HepG2 (cell line): ENCODE data around the gene CAMSAP1. TPM values are rescaled to one million over a fixed set of nuclear protein-coding genes. Genes with fewer than 3 reads are reported as not detected.

ENCODE experiments used
- ATAC-seq: fragments of 200-7000 bp; cut with Tn5 transposase; 3 replicates; pipeline ENCODE4 v1.9.1; 2020; ENCODE audit warnings: mild to moderate bottlenecking, moderate library complexity
- BruUV-seq: library from RNA; stranded (reverse); fragments of 400-500 nt; replicated peaks from 2 replicates; lab custom pipeline; 2021; lab: Mats Ljungman, UMichigan
- CTCF ChIA-PET: fragments of 300-600 bp; formaldehyde crosslinking; extraction: SDS; loops from one replicate; lab custom pipeline; 2021; ENCODE audit warnings: low total read pairs, inconsistent platforms, low intra/inter-chr PET ratio; lab: Yijun Ruan, JAX
- POLR2A ChIA-PET: fragments of 350-600 bp; sonication (Branson Sonifier 250); formaldehyde crosslinking; loops from one replicate; lab custom pipeline; 2020; ENCODE audit warnings: antibody characterized with exemption, inconsistent platforms; lab: Yijun Ruan, JAX
- DNase-seq: peaks from one replicate; pipeline ENCODE4 v3.0.0-alpha.2; 2015; ENCODE audit warnings: low spot score
- FAIRE-seq: peaks from 3 replicates; lab custom pipeline; 2011; peaks lifted over from hg19 to GRCh38; lab: Jason Lieb, UNC
- H2AFZ ChIP-seq: one replicate; pipeline ENCODE4 v1.6.1; 2011; ENCODE audit warnings: low read length, inconsistent platforms
- H3K27ac ChIP-seq: fragments of 300-600 bp; 3 replicates; pipeline ENCODE4 v1.8.0; 2011; ENCODE audit warnings: mixed run types, mild to moderate bottlenecking, mixed read lengths, low read length, inconsistent platforms; ENCODE audit not compliant: insufficient read depth; ENCODE audit errors: extremely low read length
- H3K27me3 ChIP-seq, 2 experiments: fragments of 200-600 bp in 1 of 2; 2 replicates in 1 of 2; 3 replicates in 1 of 2; pipeline versions ENCODE4 v1.6.0 to v1.8.0; 2011; ENCODE audit warnings: low read length in 2 of 2, mild to moderate bottlenecking in 2 of 2, moderate library complexity in 2 of 2, inconsistent platforms in 1 of 2; ENCODE audit not compliant: insufficient read depth in 2 of 2, control insufficient read depth in 1 of 2
- H3K36me3 ChIP-seq, 2 experiments: fragments of 200-600 bp in 1 of 2; replicated peaks in 1 of 2; 2 replicates in 1 of 2; 3 replicates in 1 of 2; pipeline versions ENCODE4 v1.5.1 to v1.8.0; 2011; ENCODE audit warnings: low read length in 2 of 2, inconsistent platforms in 1 of 2; ENCODE audit not compliant: insufficient read depth in 2 of 2, control insufficient read depth in 1 of 2
- H3K4me1 ChIP-seq: 2 replicates; pipeline ENCODE4 v1.5.1; 2012; ENCODE audit warnings: low read length, inconsistent platforms; ENCODE audit not compliant: insufficient read depth
- H3K4me2 ChIP-seq: 2 replicates; pipeline ENCODE4 v1.6.0; 2011; ENCODE audit warnings: low read depth, low read length, inconsistent platforms
- H3K4me3 ChIP-seq, 3 experiments: fragments of 200-600 bp in 1 of 3; sonication (generic), shearing (Covaris generic) in 1 of 3; replicated peaks in 1 of 3; 2 replicates each; pipeline ENCODE4 v1.5.1; 2011 to 2016; ENCODE audit warnings: low read length in 3 of 3, inconsistent platforms in 2 of 3, low read depth in 2 of 3, mild to moderate bottlenecking in 2 of 3, control low read depth in 1 of 3, mixed read lengths in 1 of 3; ENCODE audit not compliant: insufficient read depth in 1 of 3
- H3K79me2 ChIP-seq: one replicate; pipeline ENCODE4 v1.6.1; 2011; ENCODE audit warnings: low read length, inconsistent platforms; ENCODE audit not compliant: insufficient read depth
- H3K9ac ChIP-seq: 2 replicates; pipeline ENCODE4 v1.6.0; 2011; ENCODE audit warnings: mild to moderate bottlenecking, low read depth, low read length, inconsistent platforms; ENCODE audit not compliant: insufficient read depth
- H3K9me3 ChIP-seq: 2 replicates; pipeline ENCODE4 v1.5.1; 2012; ENCODE audit warnings: mild to moderate bottlenecking, low read length
- H4K20me1 ChIP-seq: 2 replicates; pipeline ENCODE4 v1.6.0; 2011; ENCODE audit warnings: inconsistent platforms, mild to moderate bottlenecking, low read length, moderate library complexity; ENCODE audit not compliant: insufficient read depth
- DNMT3B ChIP-seq: conservative IDR thresholded peaks from 2 replicates; pipeline ENCODE4 v1.6.1; 2016; ENCODE audit warnings: missing biosample characterization, control low read depth
- ESRRA ChIP-seq: sonication (generic); formaldehyde crosslinking; IDR thresholded peaks from 2 replicates; pipeline ENCODE4 v1.5.1; 2020; ENCODE audit warnings: mild to moderate bottlenecking, low read depth, missing genetic modification reagents
- JUN ChIP-seq: sonication (generic); formaldehyde crosslinking; IDR thresholded peaks from 2 replicates; pipeline ENCODE4 v1.4.0; 2020; ENCODE audit warnings: mild to moderate bottlenecking, missing genetic modification reagents
- MIER2 ChIP-seq: IDR thresholded peaks from 2 replicates; pipeline ENCODE4 v1.6.1; 2016; ENCODE audit warnings: missing biosample characterization, missing genetic modification reagents
- NBN ChIP-seq: fragments of 450-650 bp; conservative IDR thresholded peaks from 2 replicates; pipeline ENCODE4 v1.6.1; 2017
- NFATC3 ChIP-seq: sonication (generic); formaldehyde crosslinking; IDR thresholded peaks from 2 replicates; pipeline ENCODE4 v1.5.1; 2020; ENCODE audit warnings: mild to moderate bottlenecking, missing genetic modification reagents
- NFYB ChIP-seq: sonication (generic); formaldehyde crosslinking; IDR thresholded peaks from 2 replicates; pipeline ENCODE4 v1.4.0; 2020; ENCODE audit warnings: missing genetic modification reagents
- PLSCR1 ChIP-seq: sonication (generic); formaldehyde crosslinking; IDR thresholded peaks from 2 replicates; pipeline ENCODE4 v1.5.0; 2020; ENCODE audit warnings: missing genetic modification reagents, mild to moderate bottlenecking, borderline replicate concordance
- RORA ChIP-seq: sonication (generic); formaldehyde crosslinking; IDR thresholded peaks from 2 replicates; pipeline ENCODE4 v1.5.0; 2020; ENCODE audit warnings: mild to moderate bottlenecking, missing genetic modification reagents, moderate library complexity
- TBL1XR1 ChIP-seq: fragments of 150-350 bp; IDR thresholded peaks from 2 replicates; pipeline ENCODE4 v1.6.1; 2014; ENCODE audit warnings: borderline replicate concordance, low read length; ENCODE audit not compliant: partially characterized antibody
- TFAP4 ChIP-seq: sonication (generic); IDR thresholded peaks from 2 replicates; pipeline ENCODE4 v1.6.1; 2016; ENCODE audit warnings: low read depth, borderline replicate concordance
- ZC3H4 ChIP-seq: sonication (generic); formaldehyde crosslinking; IDR thresholded peaks from 2 replicates; pipeline ENCODE4 v1.4.0; 2020; ENCODE audit warnings: missing genetic modification reagents, borderline replicate concordance
- ZNF10 ChIP-seq: sonication (generic); formaldehyde crosslinking; IDR thresholded peaks from 2 replicates; pipeline ENCODE4 v1.4.0; 2020; ENCODE audit warnings: mild to moderate bottlenecking, low read depth, missing genetic modification reagents, borderline replicate concordance
- ZNF335 ChIP-seq: sonication (generic); formaldehyde crosslinking; IDR thresholded peaks from 2 replicates; pipeline ENCODE4 v1.4.0; 2020; ENCODE audit warnings: missing genetic modification reagents
- ZNF337 ChIP-seq: sonication (generic); formaldehyde crosslinking; IDR thresholded peaks from 2 replicates; pipeline ENCODE4 v1.5.1; 2020; ENCODE audit warnings: missing genetic modification reagents, low read depth, mild to moderate bottlenecking, borderline replicate concordance
- ZNF44 ChIP-seq: sonication (generic); formaldehyde crosslinking; IDR thresholded peaks from 2 replicates; pipeline ENCODE4 v1.5.1; 2020; ENCODE audit warnings: mild to moderate bottlenecking, missing genetic modification reagents
- ZNF567 ChIP-seq: sonication (generic); formaldehyde crosslinking; IDR thresholded peaks from 2 replicates; pipeline ENCODE4 v1.8.1; 2023; ENCODE audit warnings: mild to moderate bottlenecking, missing genetic modification reagents, borderline replicate concordance
- ZNF589 ChIP-seq: sonication (generic); formaldehyde crosslinking; conservative IDR thresholded peaks from 2 replicates; pipeline ENCODE4 v1.8.0; 2022; ENCODE audit warnings: mild to moderate bottlenecking, moderate library complexity, missing genetic modification reagents
- ZNF720 ChIP-seq: sonication (generic); formaldehyde crosslinking; IDR thresholded peaks from 2 replicates; pipeline ENCODE4 v1.4.0; 2020; ENCODE audit warnings: missing genetic modification reagents
- WGBS: methylation state at CpG from one replicate; pipeline ENCODE4 v1.1.6; 2017; ENCODE audit warnings: low lambda C conversion rate; 5-methylcytosine and 5-hydroxymethylcytosine counted together
- in situ Hi-C: cut with HindIII; loops from 2 replicates; pipeline ENCODE4 v1.10.0; 2017; ENCODE audit warnings: low pct_unique_long_range_greater_than_20kb; ENCODE audit not compliant: extremely low pct_ligation_motif_present
- intact Hi-C: fragments of 100-400 bp; cut with micrococcal nuclease; formaldehyde crosslinking; loops from one replicate; pipeline ENCODE4 v1.10.0; 2022; ENCODE audit not compliant: unreplicated experiment
- polyA plus RNA-seq, 8 experiments: library from polyadenylated mRNA; depleted of rRNA in 3 of 8; stranded (reverse) in 7 of 8; unstranded in 1 of 8; fragments of >200 nt; fragmentation: Illumina TruSeq in 4 of 8; extraction: Trizol in 4 of 8; gene quantifications; 2 replicates each; pipeline versions ENCODE4 v1.2.1 to v1.2.3, GENCODE V29; 2011 to 2016; ENCODE audit warnings: low read depth in 4 of 8, missing spikeins in 1 of 8, mixed read lengths in 1 of 8; ENCODE audit not compliant: insufficient read depth in 1 of 8
- total RNA-seq, 5 experiments: library from RNA; depleted of rRNA; stranded (reverse); fragments of >200 nt; fragmentation: Illumina TruSeq; extraction: Trizol; gene quantifications; 2 replicates each; pipeline ENCODE4 v1.2.3, GENCODE V29; 2016; ENCODE audit warnings: low read depth in 1 of 5

Gene CAMSAP1
- total and polyA plus RNA-seq, 2 of the 13 experiments (the other 11 are each of a cell fraction or from before 2014, with no cell fraction given), result 3.8 to 12.4 TPM

- no peak for TF ChIP-seq ZNF44 (CRISPR knock-in tag)
- no peak for TF ChIP-seq NFATC3 (CRISPR knock-in tag)
- no peak for TF ChIP-seq TFAP4
- TF ChIP-seq ZNF720 (CRISPR knock-in tag), result no peak
- TF ChIP-seq ZNF567 (CRISPR knock-in tag), result no peak
- no peak for TF ChIP-seq ZNF337 (CRISPR knock-in tag)
- TF ChIP-seq, all 625 proteins: peak for 0
These were observed 29.4 kb downstream of the CAMSAP1 start for GRCh38 chr9:135877791-135878527.

GRCh38 chr9:135876936-135877335, 30.4 kb downstream of the CAMSAP1 start:
- FAIRE-seq (no peak), ATAC-seq (no peak), DNase-seq (no peak)
- Histone ChIP-seq H3K27ac (no peak overlapping the region), H3K4me2 (no peak overlapping the region), H2AFZ (no peak overlapping the region), H3K4me1 (no peaks in the 10 kb centered on the region), H3K4me3 (no peak overlapping the region), H3K9me3 (no peaks in the 10 kb centered on the region), H3K79me2 (peaks cover 39% of the 10 kb centered on the region), H3K9ac (no peak overlapping the region), H3K36me3 (peaks cover 2 to 13% of the 10 kb centered on the region in 2 experiments; a peak in 2 of 5 replicates), H4K20me1 (0 out of 2 replicates have a peak, but pooled peaks cover 4% of the 10 kb centered on the region), H3K27me3 (no peaks in the 10 kb centered on the region)
- ChIA-PET POLR2A (no interaction called here), CTCF (no interaction called here)
- BruUV-seq, result no TSS peak
- intact Hi-C loops, result no loop called here
- in situ Hi-C loops, result no loop called here
- 97% methylated on average over 6 of the region's 6 CpGs for WGBS
- TF ChIP-seq TBL1XR1 (no peak), PLSCR1 (no peak), JUN (CRISPR knock-in tag) (no peak), NFYB (CRISPR knock-in tag) (no peak), ZNF335 (no peak), RORA (CRISPR knock-in tag) (no peak), ESRRA (CRISPR knock-in tag) (no peak), ZC3H4 (no peak), ZNF10 (CRISPR knock-in tag) (no peak), NBN (no peak), MIER2 (CRISPR knock-in tag) (no peak), ZNF589 (no peak), DNMT3B (CRISPR knock-in tag) (no peak)

More at GRCh38 chr9:135877791-135878527, 29.4 kb downstream of the CAMSAP1 start:
- in situ Hi-C loops (no loop called here), intact Hi-C loops (no loop called here)
- no peak overlapping the region for H3K9ac ChIP-seq
- no peak for DNase-seq
- FAIRE-seq, result no peak
- peaks cover 5 to 17% of the 10 kb centered on the region in 2 experiments; a peak in 4 of 5 replicates for H3K36me3 ChIP-seq
- no peak overlapping the region for H3K4me2 ChIP-seq
- no peak for ATAC-seq
- peaks cover 37% of the 10 kb centered on the region for H3K79me2 ChIP-seq
- no peak overlapping the region for H2AFZ ChIP-seq
- H3K4me3 ChIP-seq, result no peak overlapping the region
- H4K20me1 ChIP-seq, result 0 out of 2 replicates have a peak, but pooled peaks cover 7% of the 10 kb centered on the region
- H3K4me1 ChIP-seq, result no peaks in the 10 kb centered on the region
- no peaks in the 10 kb centered on the region for H3K27me3 ChIP-seq
- ChIA-PET CTCF (no interaction called here), POLR2A (no interaction called here)
- H3K27ac ChIP-seq, result no peak overlapping the region
- WGBS, result 97% methylated on average over 11 of the region's 11 CpGs
- no TSS peak for BruUV-seq
- H3K9me3 ChIP-seq, result no peaks in the 10 kb centered on the region
